HG03460 (cell line): ENCODE measurements around the gene FNDC3B.
"Not testable (repeated sequence)": the region's sequence is repeated elsewhere in the genome, so short reads cannot be mapped to it uniquely, and the experiment has no call there.

Experiments used
- ATAC-seq: cut with Tn5 transposase; IDR thresholded peaks from one replicate; pipeline ENCODE4 v1.9.1; 2021; ENCODE audit not compliant: unreplicated experiment

Gene FNDC3B

GRCh38 chr3:172030181-172030580, 9.2 kb upstream of the FNDC3B start:
- no peak for ATAC-seq

GRCh38 chr3:172031996-172032395, 7.4 kb upstream of the FNDC3B start:
- ATAC-seq: no peak

- ATAC-seq: no peak
Observed at GRCh38 chr3:172033396-172033795, 6.0 kb upstream of the FNDC3B start.

GRCh38 chr3:172034786-172035685, 4.3 kb upstream of the FNDC3B start:
- ATAC-seq: no peak

GRCh38 chr3:172036541-172037215, 2.7 kb upstream of the FNDC3B start:
- no peak for ATAC-seq

- no peak for ATAC-seq
Observed at GRCh38 chr3:172038798-172039435, 461 bp upstream of the FNDC3B start.

DNA sequence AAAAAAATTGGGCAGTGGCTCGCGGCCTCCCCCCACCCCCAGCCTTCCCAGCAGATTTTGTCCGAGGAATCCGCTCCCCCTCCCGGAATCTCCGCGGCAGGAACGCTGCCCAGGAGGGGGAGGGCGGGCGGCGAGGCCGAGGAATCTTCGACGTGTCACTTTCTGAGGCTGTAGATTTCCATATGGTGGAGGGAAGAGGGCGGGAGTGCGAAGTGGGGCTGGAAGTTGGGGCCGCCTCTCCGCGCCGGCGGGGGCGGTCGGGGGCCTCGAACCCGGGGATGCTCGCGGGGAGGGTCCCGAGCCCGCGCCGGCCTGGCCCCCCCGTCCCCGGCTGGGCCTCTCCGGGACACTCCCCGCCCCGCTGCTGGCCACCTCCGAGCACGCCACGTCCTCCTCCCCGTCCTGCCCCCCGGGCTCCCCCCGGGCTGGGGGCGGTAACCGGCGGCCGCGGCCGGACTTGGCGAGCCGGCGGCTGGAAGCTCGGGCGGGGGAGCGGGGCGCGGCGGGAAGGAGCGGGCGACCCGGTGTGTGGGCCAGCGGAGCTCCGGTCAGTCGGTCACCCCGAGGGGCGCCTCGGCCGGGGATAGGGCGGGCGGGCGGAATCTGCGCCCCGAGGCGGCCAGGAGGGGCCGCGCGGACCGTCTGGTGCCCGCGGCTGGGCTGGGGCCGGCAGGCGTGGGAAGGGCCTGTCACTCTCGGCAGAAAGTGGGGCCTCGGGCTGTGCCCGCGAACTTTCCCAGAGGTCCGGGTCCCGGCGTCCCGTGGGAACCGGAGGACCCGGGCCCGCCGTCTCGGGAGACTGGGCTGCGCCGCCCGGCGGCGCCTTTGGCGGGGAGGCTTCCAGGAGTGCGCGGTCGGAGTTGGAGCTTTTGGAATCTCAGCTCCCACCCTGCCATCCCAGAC, 951 bp downstream of the FNDC3B start:
- peak; percentile 22 for ATAC-seq

DNA sequence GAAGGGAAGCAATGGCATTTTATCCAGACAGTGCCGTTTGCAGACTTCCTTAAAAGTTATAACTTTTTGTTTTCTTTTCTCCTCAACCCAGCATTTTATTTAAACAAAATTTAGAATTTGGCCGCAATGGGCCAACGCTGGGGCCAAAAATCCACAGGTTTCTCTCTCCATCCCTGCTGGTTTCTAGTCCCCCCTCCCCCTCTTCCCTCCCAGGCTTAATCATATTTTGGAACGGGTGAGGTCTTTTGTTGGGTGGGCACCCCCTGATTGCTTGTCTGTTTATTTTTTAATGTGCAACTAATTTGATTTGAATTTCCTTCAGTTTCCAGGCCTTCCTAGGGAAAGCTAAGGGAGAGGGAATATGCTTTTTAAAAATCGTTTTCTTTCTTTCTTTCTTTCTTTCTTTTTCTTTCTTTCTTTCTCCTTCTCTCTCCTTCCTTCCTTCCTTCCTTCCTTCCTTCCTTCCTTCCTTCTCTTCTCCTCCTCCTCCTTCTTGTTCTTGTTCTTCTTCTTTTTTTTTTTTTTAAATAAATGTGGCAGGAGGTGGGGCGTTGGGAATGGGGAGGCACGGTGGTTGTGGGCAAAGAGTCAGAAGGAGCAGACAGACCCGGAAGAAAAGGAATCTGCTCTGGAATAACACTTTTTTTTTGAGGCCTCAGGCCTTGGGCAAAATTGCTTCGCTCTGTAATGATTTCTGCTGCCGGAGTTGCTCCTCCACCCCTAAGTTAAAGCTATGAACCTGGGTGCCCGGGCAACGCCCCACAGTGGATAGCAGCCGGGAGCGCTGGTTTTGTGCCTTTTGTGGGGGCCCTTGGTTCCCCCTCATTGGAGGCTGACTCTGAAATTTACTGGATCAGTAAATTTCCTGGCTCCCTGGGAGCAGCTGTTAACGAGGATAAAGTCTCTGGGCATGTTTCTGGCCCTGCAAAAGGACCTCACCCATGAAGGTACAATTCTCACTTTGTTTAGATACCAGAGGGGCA, 1.9 kb downstream of the FNDC3B start:
- ATAC-seq: no peak

DNA sequence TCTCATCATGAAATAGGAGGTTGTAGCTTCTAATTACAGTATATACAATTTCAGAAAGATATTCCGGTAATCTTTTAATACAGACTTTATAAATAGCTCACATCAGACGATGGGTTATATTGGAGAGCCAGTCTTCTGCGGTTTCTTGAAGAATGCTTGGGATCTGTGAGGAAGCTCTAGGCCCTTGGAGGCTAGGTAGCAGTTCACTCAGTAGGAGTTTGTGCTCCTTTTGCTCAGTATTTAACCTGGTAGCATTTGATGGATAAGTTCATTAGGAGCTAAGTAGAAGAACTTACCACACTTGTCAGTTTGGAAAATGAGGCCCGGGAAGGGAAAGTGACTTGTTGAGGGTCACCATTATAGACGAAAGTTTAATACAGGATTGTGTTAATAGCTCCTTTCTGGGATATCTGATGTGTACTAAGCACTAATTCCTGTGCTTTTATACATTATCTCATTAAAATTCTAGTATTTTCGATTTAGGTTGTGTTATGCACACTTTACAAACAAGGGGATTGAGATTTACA, 2.8 kb downstream of the FNDC3B start:
- no peak for ATAC-seq

GRCh38 chr3:172042663-172043179, 3.3 kb downstream of the FNDC3B start:
- not testable (repeated sequence) for ATAC-seq

GRCh38 chr3:172043233-172043632, 3.9 kb downstream of the FNDC3B start:
- no peak for ATAC-seq

DNA sequence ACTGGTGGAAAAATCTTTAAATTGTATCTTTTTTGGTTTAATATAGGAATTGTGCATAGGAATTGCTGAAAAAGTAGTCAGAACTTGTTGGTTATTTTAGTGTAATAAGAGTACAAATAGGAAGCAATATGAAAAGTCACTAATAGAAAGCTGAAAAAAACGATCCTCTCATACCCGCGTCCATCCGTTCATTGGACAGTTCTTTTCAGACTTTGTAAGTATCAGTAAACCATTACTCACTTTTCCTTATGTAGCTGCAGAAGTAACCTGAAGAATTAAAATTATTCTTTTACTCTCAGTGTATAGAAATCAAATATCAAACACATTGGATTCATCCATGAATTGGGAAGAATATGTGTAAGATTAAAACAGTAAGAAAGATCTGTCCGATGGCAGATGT, 4.4 kb downstream of the FNDC3B start:
- ATAC-seq: no peak

GRCh38 chr3:172044833-172045585, 5.6 kb downstream of the FNDC3B start:
- no peak for ATAC-seq

GRCh38 chr3:172046268-172046915, 7.0 kb downstream of the FNDC3B start:
- no peak for ATAC-seq

DNA sequence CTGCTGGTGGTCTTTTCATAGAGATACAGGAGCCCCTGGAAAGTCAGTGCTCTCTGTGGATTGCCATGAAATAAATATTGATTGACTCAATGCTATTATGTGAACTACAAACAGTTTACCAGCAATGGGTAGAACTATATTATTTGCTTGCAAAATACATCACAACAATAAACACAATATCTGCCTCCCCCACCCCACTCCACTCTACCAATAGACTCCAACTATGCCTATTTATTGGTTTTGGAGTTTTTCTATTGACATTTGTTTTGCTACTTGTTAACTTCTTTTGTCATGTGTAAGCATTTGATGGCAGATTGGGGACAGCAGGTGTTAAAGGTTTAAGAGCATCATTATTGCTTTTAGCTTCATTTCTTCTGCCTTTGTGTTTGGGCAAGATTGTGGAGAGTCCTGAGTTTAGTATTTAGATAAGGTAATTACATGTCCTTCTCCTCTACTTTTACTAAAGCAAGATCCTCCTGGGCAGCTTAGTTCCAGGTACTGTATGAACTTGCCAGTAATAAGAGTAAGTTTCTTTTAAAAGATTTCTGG, 8.3 kb downstream of the FNDC3B start:
- ATAC-seq: no peak

DNA sequence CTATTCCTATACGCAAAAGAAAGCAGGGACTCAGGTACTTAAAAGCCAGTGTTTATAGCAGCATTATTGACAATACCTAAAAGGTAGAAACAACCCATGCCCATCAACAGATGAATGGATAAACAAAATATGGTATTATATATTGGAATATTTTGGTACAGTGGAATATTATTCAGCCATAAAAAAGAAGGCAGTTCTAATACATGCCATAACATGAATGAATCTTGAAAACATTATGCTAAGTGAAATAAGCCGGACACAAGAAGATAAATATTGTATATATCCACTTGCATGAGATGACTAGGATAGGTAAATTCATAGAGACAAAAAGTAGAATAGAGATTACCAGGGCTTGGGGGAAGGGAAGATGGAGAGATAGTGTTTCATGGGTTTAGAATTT, 9.2 kb downstream of the FNDC3B start:
- no peak for ATAC-seq

GRCh38 chr3:172051310-172051956, 12.1 kb downstream of the FNDC3B start:
- ATAC-seq: no peak
